HEK293 (cell line): ENCODE data around the gene KLC1.

ENCODE experiments used
- GFI1B ChIP-seq: fragments of 450-650 bp; formaldehyde crosslinking; IDR thresholded peaks from 2 replicates; pipeline ENCODE4 v1.5.1; 2016; ENCODE audit warnings: missing biosample characterization, missing genetic modification characterization
- MEIS1 ChIP-seq: sonication (generic); formaldehyde crosslinking; IDR thresholded peaks from 2 replicates; pipeline ENCODE4 v1.8.1; 2022; ENCODE audit warnings: missing genetic modification reagents, mild to moderate bottlenecking, borderline replicate concordance
- YY1 ChIP-seq: fragments of 450-650 bp; formaldehyde crosslinking; IDR thresholded peaks from 2 replicates; pipeline ENCODE4 v1.5.1; 2018; ENCODE audit warnings: missing biosample characterization, missing genetic modification characterization
- ZNF138 ChIP-seq: fragments of 450-650 bp; formaldehyde crosslinking; IDR thresholded peaks from 2 replicates; pipeline ENCODE4 v1.5.1; 2016; ENCODE audit warnings: missing biosample characterization, missing genetic modification characterization, borderline replicate concordance
- ZNF248 ChIP-seq: fragments of 450-650 bp; formaldehyde crosslinking; IDR thresholded peaks from 2 replicates; pipeline ENCODE4 v1.5.1; 2017; ENCODE audit warnings: missing biosample characterization, missing genetic modification characterization
- ZNF555 ChIP-seq: fragments of 450-650 bp; formaldehyde crosslinking; conservative IDR thresholded peaks from 2 replicates; pipeline ENCODE4 v1.5.1; 2017; ENCODE audit warnings: missing biosample characterization, mild to moderate bottlenecking, missing genetic modification characterization, inconsistent platforms
- ZNF664 ChIP-seq: fragments of 450-650 bp; formaldehyde crosslinking; IDR thresholded peaks from 2 replicates; pipeline ENCODE4 v1.5.1; 2016; ENCODE audit warnings: missing biosample characterization, missing genetic modification characterization
- TF ChIP-seq, protein P1 (sequence below): fragments of 450-650 bp; formaldehyde crosslinking; IDR thresholded peaks from 2 replicates; pipeline ENCODE4 v1.5.1; 2016; ENCODE audit warnings: missing biosample characterization, missing genetic modification characterization
- TF ChIP-seq, protein P2 (sequence below): fragments of 450-650 bp; formaldehyde crosslinking; IDR thresholded peaks from 2 replicates; pipeline ENCODE4 v1.5.1; 2016; ENCODE audit warnings: missing biosample characterization, missing genetic modification characterization, borderline replicate concordance
- TF ChIP-seq, protein P3 (sequence below): fragments of 450-650 bp; formaldehyde crosslinking; IDR thresholded peaks from 2 replicates; pipeline ENCODE4 v1.5.1; 2016; ENCODE audit warnings: missing biosample characterization, missing genetic modification characterization

DNA sequence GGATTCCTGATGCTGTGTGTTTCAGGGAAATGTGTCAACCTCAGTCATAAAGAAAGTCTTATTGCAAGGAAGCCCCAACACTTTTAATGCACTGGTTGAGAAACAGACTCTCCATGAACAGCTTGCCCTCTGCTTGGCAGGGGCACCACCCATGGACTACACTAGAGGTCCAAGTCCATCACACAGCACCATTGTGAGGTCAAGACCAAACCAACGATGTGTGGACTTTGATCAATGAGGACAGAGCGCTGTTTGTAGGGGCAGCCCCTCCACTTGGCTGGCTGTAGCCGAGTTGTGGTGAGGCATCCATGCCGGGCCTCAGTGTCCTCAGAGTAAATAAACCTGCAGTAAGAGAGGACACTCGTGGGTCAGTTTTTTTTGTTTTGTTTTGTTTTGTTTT is 116.4 kb downstream of the KLC1 start:
- TF ChIP-seq, protein P1, sequence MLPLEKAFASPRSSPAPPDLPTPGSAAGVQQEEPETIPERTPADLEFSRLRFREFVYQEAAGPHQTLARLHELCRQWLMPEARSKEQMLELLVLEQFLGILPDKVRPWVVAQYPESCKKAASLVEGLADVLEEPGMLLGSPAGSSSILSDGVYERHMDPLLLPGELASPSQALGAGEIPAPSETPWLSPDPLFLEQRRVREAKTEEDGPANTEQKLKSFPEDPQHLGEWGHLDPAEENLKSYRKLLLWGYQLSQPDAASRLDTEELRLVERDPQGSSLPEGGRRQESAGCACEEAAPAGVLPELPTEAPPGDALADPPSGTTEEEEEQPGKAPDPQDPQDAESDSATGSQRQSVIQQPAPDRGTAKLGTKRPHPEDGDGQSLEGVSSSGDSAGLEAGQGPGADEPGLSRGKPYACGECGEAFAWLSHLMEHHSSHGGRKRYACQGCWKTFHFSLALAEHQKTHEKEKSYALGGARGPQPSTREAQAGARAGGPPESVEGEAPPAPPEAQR = no peak
- TF ChIP-seq ZNF555 (tag by site-specific recombination) = no peak
- no peak for TF ChIP-seq YY1
- no peak for TF ChIP-seq ZNF138 (tag by site-specific recombination)
- TF ChIP-seq, protein P2, sequence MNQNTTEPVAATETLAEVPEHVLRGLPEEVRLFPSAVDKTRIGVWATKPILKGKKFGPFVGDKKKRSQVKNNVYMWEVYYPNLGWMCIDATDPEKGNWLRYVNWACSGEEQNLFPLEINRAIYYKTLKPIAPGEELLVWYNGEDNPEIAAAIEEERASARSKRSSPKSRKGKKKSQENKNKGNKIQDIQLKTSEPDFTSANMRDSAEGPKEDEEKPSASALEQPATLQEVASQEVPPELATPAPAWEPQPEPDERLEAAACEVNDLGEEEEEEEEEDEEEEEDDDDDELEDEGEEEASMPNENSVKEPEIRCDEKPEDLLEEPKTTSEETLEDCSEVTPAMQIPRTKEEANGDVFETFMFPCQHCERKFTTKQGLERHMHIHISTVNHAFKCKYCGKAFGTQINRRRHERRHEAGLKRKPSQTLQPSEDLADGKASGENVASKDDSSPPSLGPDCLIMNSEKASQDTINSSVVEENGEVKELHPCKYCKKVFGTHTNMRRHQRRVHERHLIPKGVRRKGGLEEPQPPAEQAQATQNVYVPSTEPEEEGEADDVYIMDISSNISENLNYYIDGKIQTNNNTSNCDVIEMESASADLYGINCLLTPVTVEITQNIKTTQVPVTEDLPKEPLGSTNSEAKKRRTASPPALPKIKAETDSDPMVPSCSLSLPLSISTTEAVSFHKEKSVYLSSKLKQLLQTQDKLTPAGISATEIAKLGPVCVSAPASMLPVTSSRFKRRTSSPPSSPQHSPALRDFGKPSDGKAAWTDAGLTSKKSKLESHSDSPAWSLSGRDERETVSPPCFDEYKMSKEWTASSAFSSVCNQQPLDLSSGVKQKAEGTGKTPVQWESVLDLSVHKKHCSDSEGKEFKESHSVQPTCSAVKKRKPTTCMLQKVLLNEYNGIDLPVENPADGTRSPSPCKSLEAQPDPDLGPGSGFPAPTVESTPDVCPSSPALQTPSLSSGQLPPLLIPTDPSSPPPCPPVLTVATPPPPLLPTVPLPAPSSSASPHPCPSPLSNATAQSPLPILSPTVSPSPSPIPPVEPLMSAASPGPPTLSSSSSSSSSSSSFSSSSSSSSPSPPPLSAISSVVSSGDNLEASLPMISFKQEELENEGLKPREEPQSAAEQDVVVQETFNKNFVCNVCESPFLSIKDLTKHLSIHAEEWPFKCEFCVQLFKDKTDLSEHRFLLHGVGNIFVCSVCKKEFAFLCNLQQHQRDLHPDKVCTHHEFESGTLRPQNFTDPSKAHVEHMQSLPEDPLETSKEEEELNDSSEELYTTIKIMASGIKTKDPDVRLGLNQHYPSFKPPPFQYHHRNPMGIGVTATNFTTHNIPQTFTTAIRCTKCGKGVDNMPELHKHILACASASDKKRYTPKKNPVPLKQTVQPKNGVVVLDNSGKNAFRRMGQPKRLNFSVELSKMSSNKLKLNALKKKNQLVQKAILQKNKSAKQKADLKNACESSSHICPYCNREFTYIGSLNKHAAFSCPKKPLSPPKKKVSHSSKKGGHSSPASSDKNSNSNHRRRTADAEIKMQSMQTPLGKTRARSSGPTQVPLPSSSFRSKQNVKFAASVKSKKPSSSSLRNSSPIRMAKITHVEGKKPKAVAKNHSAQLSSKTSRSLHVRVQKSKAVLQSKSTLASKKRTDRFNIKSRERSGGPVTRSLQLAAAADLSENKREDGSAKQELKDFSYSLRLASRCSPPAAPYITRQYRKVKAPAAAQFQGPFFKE (tag by site-specific recombination) = no peak
- TF ChIP-seq ZNF664 (tag by site-specific recombination) = no peak
- no peak for TF ChIP-seq ZNF248 (tag by site-specific recombination)
- TF ChIP-seq, protein P3, sequence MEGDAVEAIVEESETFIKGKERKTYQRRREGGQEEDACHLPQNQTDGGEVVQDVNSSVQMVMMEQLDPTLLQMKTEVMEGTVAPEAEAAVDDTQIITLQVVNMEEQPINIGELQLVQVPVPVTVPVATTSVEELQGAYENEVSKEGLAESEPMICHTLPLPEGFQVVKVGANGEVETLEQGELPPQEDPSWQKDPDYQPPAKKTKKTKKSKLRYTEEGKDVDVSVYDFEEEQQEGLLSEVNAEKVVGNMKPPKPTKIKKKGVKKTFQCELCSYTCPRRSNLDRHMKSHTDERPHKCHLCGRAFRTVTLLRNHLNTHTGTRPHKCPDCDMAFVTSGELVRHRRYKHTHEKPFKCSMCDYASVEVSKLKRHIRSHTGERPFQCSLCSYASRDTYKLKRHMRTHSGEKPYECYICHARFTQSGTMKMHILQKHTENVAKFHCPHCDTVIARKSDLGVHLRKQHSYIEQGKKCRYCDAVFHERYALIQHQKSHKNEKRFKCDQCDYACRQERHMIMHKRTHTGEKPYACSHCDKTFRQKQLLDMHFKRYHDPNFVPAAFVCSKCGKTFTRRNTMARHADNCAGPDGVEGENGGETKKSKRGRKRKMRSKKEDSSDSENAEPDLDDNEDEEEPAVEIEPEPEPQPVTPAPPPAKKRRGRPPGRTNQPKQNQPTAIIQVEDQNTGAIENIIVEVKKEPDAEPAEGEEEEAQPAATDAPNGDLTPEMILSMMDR (tag by site-specific recombination) = no peak
- no peak for TF ChIP-seq MEIS1 (CRISPR knock-in tag)
- TF ChIP-seq GFI1B (tag by site-specific recombination) = no peak
